Activated naive CD4-positive, alpha-beta T cell treated with anti-CD3 and anti-CD28 coated beads, Interleukin-2, amount 50 U/mL, for 16 hours (primary cell): ENCODE measurements around the gene ZNF556.

ENCODE experiments used
- DNase-seq: peaks from one replicate; pipeline ENCODE4 v3.0.0-alpha.2; 2020

ZNF556 gene

DNA sequence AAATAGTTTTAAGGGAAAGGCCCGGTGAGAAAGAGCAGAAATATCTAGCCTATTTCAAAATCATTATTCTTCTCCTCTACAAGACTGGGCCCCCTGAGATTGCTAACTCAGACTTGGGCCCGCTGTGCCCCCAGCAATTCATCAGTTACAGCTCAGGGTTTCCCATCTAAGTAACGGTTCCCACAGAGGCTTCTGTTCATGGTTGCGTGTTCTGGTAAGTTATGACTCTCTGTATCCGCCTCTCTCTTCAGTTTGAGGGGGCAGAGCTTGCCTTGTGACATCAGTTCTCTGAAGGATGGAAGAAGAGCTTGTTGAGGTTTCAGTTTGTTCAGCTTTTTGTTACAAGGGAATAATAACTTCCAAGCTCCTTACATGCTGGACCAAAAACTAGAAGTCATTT is 45.2 kb downstream of the ZNF556 start:
- no peak for DNase-seq

DNA sequence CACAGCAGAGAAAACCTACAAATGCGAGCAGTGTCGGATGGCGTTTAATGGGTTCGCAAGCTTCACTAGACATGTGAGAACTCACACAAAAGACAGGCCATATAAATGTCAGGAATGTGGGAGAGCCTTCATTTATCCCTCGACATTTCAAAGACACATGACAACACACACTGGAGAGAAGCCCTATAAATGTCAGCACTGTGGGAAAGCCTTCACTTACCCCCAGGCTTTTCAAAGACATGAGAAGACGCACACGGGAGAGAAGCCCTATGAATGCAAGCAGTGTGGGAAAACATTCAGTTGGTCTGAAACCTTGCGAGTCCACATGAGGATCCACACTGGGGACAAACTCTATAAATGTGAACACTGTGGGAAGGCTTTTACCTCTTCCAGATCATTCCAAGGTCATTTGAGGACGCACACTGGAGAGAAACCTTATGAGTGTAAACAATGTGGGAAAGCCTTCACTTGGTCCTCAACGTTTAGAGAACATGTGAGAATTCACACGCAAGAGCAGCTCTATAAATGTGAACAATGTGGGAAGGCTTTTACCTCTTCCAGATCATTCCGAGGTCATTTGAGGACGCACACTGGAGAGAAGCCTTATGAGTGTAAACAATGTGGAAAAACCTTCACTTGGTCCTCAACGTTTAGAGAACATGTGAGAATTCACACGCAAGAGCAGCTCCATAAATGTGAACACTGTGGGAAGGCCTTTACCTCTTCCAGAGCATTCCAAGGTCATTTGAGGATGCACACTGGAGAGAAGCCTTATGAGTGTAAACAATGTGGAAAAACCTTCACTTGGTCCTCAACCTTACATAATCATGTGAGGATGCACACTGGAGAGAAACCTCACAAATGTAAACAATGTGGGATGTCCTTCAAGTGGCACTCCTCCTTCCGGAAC is 50.4 kb downstream of the ZNF556 start:
- no peak for DNase-seq

DNA sequence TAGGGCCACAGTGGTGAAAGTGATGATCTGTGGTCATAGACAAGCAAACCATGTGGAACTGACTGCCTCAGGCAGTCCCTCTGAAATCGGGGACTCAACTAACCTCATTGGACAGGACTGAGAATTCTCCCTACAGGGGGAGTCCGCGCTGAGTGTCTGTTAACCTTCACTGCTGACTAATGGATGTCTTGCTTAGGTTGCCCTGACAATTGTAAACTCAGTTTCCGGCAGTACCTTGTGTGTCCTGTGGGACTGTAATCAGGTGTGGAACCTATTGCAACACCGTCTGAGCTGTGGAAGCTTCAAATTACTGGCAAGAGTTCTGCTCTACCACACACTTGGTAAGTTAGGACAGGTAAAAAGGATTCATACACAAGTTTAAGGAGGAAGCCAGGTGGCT is 55.9 kb downstream of the ZNF556 start:
- DNase-seq: no peak

DNA sequence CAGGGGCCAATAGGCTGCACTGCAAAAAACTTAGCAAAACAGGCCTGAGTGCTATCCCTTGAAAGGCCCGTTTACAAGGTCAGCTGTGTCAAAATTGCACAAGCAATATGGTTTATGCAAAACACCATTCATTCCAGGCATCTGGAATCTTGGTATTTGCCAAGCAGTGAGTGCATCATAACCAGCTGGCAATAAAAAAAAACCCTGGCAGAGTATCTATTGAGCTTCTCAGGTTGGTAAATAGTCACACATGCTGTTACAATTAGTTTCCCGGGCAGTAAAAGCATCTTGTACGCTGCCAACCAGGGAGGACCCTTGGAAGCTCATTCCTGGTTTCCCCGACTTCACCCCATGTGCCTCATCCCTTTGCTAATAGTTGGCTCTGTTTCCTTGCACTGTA is 56.4 kb downstream of the ZNF556 start:
- no peak for DNase-seq

DNA sequence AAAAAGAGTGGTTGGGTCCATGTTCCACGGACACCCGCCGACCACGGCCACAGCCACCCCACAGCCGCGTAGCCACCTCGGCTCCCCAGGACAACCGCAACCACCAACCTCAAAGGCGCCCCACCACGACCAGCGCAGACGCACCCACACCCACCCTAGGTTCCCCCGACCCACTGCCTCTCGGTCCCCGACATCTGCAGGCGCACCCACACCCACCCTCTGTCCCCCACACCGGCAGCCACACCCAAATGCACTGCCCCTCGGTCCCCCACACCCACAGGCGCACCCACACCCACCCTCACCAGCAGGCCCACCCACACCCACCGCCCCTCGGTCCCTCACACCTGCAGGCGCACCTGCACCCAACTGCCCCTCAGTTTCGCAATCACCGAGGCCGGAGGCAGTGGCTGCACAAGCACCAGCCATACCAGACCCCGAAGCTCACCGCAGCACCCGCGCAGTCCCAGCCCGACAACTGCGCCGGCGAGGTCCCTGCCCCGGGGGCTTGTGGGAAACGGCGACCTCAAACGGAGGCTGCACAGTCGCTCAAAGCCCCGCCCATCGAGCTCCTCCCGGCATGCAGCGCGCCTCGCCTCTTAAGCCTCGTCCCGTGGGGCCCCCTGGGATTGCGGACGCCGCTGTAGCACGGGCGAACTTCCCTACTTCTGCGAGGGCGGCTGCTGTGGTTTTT is 59.4 kb downstream of the ZNF556 start:
- no peak for DNase-seq

DNA sequence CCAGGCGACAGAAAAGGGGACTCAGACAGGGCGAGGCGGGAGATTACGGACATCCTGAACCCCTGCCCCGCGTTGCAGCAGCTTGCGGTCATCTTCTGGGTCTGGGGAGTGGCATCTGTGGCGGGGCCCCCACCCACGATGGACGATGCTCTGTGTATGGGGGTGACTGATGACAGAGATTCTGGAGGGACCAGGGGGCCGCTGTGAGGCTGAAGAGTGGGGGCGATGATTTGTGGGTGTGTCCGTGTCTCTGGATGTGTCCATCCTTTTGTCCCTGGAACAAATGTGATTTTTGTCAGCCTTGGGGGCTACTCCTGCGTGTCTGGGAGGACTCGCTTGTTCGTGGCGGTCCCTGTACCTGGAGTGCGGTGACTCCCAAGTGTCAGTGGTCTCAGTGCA is 59.9 kb downstream of the ZNF556 start:
- DNase-seq: no peak
